ENCODE measurements around the gene AMDHD1.
"Not testable (repeated sequence)": the region's sequence is repeated elsewhere in the genome, so short reads cannot be mapped to it uniquely, and the experiment has no call there.

AMDHD1 gene

GRCh38 chr12:95966287-95966870 is 23.2 kb downstream of the AMDHD1 start:
- DNase-seq, result no peak

- DNase-seq, result no peak
Observed at GRCh38 chr12:95967301-95967700, 24.2 kb downstream of the AMDHD1 start.

- DNase-seq, result not testable (repeated sequence)
Observed at GRCh38 chr12:95969116-95969515, 26.0 kb downstream of the AMDHD1 start.

- DNase-seq, result no peak
Observed at GRCh38 chr12:95970905-95971304, 27.8 kb downstream of the AMDHD1 start.

GRCh38 chr12:95972832-95973456 is 29.8 kb downstream of the AMDHD1 start:
- DNase-seq, result no peak

GRCh38 chr12:95974358-95974757 is 31.2 kb downstream of the AMDHD1 start:
- no peak for DNase-seq

GRCh38 chr12:95975491-95975890 is 32.4 kb downstream of the AMDHD1 start:
- no peak for DNase-seq

GRCh38 chr12:95976416-95976832 is 33.3 kb downstream of the AMDHD1 start:
- DNase-seq, result no peak

- DNase-seq, result no peak
Observed at GRCh38 chr12:95977764-95978305, 34.7 kb downstream of the AMDHD1 start.

GRCh38 chr12:95978351-95978750 is 35.2 kb downstream of the AMDHD1 start:
- no peak for DNase-seq

- no peak for DNase-seq
Observed at GRCh38 chr12:95978774-95979173, 35.6 kb downstream of the AMDHD1 start.

- DNase-seq, result no peak
Observed at GRCh38 chr12:95980437-95980836, 37.3 kb downstream of the AMDHD1 start.

- no peak for DNase-seq
Observed at GRCh38 chr12:95982602-95983001, 39.5 kb downstream of the AMDHD1 start.

- no peak for DNase-seq
Observed at GRCh38 chr12:95984682-95985081, 41.6 kb downstream of the AMDHD1 start.

GRCh38 chr12:95986635-95987570 is 43.8 kb downstream of the AMDHD1 start:
- DNase-seq, result no peak

GRCh38 chr12:95988506-95989275 is 45.6 kb downstream of the AMDHD1 start:
- DNase-seq, result no peak

- no peak for DNase-seq
Observed at GRCh38 chr12:95989504-95990123, 46.5 kb downstream of the AMDHD1 start.

GRCh38 chr12:95990136-95990535 is 47.0 kb downstream of the AMDHD1 start:
- no peak for DNase-seq

GRCh38 chr12:95993907-95994306 is 50.8 kb downstream of the AMDHD1 start:
- no peak for DNase-seq

- DNase-seq, result no peak
Observed at GRCh38 chr12:95994476-95994875, 51.3 kb downstream of the AMDHD1 start.

- no peak for DNase-seq
Observed at GRCh38 chr12:95995238-95996031, 52.3 kb downstream of the AMDHD1 start.

Measured in NCI-H774 (cell line).